Occipital lobe (tissue), 2 donors: ENCODE measurements around the gene B3GAT3. TPM values are rescaled to one million over a fixed set of nuclear protein-coding genes. Genes with fewer than 3 reads are reported as not detected.
"Not testable (repeated sequence)": the region's sequence is repeated elsewhere in the genome, so short reads cannot be mapped to it uniquely, and the experiment has no call there.

Experiments used
- DNase-seq: peaks from one replicate; lab custom pipeline; 2025; lab: John Stamatoyannopoulos, UW
- total RNA-seq: library from RNA; depleted of rRNA; stranded (reverse); fragments of >200 nt; gene quantifications from one replicate; pipeline ENCODE4 v1.2.3, GENCODE V29; 2014

The B3GAT3 gene
- total RNA-seq, 1 donor from 2014 or later = 21.4 TPM

GRCh38 chr11:62604460-62605120 is 17.2 kb downstream of the B3GAT3 start:
- DNase-seq = no peak

DNA sequence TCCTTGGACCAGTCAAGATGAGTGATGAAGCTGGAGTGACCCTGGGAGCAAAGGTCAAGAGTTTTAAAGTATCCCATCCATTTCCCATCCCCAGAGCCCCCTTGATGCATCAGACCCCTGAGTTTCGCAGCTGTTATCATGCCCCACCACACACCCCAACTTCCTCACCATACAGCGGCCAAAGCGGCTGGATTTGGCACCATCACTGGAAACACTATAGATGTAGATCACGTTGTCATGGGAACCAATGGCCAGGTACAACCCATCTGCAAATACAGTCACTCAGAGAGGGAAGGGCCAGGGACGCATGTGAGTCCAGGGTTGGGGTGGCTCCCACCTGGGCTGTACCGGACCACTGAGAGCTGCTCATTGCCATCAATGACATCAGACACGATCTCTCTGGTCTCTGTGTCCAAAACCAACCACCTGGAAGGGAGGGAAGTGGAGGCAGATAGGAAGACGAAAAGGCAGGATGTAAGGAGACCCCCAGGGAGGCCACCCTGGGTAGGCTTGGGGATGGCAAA is 17.9 kb downstream of the B3GAT3 start:
- DNase-seq = no peak

DNA sequence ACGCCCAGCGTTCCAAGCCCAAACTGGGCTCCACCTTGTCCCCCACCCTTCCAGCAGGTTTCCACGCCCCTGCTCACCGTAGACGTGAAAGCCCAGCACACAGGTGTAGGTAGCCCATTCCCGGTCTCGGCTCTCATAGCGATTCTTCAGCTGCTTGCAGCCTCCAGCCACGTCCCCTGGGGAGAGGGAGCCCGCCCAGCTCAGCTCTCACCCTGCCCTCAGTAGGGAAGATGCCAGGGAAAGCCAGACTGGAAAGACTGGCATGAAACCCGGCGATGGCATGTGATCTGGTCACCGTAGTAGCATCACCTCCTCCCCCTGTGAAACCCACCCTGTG is 18.7 kb downstream of the B3GAT3 start:
- DNase-seq = no peak

DNA sequence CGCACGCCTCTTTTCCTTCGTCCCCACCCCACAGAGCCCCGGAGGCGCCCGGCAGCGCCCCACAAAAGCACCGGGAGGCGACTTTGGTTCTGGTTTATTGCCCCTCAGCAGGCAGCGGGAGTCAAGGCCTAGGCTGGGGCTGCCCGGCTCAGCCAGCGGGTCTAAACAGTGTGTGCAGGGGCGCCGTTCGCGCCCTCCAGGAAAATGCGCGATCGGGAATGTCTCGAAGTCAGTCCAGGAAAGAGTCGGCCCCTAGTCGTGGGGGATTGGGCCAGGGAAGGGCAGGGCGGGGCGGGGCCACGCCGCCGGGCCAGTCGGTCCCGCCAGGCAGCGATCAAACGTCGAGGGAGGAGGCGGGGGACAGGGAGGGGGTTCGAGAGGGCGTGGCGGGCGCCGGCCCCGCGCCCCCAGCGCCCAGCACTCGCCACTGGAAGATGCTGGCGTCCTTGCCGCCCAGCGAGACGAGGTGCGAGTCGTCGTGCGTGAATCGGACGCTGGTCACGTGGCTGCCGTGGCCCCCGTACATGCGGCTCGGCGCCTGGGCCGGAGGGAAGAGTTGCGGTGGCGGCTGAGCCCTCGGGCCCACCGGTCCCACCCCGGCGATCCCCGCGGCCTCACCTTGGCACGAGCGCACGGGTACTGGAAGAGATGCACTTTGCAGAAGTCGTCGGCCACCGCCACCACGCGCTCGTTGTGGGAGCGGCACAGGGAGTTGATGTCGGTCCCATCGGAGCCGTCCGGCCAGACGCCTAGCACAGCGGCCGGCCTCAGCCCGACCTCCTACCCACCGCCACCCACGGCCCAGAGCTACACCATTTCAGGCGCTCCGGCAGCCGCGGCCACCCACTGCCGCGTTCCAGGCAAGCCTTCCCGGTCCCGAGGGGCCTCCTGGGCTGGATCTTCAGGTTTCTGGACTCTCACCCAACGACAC is 19.4 kb downstream of the B3GAT3 start:
- DNase-seq = peak; percentile 63

- DNase-seq = peak; percentile 97
Measured at GRCh38 chr11:62601372-62602140, 20.2 kb downstream of the B3GAT3 start, which contains the start of gene MTA2. TSS of gene MTA2 (minus strand) at chr11:62601865. CDS start at chr11:62601450, 415 bp downstream.

DNA sequence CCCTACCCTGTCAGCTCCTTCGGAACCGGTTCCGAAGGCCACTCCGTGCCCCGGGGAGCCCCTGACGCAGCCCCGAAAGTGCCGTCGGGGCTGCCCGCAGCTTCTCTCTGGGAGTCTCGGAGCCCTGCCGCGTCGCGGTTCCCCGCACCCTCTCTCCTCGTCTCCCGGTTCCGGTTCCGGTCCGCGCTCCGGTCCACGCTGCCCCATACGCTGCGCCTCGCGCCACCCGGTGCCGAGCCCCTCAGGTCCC is 20.7 kb downstream of the B3GAT3 start:
- DNase-seq = no peak

- DNase-seq = no peak
Measured at GRCh38 chr11:62600367-62601121, 21.2 kb downstream of the B3GAT3 start.

DNA sequence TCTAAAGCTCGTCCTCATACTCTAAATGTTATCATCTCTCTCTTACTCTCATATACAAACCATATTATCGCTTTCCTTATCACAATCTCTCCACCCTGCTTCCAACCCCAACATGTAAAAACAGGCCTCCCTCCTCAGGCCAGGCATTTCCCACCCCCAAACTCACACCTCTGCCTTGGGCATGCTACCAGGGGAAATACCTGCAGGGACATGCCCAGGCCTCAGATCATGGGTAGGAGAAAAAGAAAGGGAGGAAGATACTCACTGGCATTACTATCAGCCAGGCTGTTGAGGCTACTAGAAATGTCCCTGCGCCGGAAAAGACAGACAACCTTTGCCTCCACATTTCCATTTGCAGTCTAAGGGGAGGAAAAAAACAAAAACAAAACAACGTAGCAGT is 21.9 kb downstream of the B3GAT3 start:
- no peak for DNase-seq

DNA sequence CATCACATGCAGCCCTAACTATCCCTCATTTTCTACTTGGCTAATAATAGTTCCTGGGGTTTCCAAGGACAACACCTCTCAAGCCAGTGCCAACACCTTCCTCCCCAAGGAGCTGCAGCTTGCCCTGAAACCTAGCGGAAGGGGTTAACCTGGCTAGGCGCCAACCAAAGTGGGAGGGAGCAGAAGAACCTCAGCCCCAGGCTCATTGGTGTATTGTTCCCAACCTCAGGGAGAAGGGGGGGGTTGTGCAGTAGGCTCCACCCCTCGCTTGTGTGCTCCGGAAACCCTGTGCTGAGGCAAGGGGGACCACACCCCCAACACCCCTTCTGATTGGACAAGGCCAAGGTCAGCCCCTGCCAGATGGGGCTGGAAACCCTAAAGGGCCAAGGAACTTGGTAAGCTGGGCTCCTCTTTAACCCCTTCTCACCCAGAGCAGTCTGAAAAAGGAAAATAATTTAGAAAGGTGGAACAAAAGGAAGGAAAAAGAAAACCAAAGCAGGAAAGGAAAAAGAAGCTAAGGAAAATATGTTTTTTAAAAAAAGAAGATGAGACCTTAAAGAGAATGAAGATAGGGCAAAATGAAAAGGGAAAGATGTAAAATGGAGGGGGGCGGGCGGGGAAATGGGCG is 22.6 kb downstream of the B3GAT3 start:
- DNase-seq = peak; percentile 85

DNA sequence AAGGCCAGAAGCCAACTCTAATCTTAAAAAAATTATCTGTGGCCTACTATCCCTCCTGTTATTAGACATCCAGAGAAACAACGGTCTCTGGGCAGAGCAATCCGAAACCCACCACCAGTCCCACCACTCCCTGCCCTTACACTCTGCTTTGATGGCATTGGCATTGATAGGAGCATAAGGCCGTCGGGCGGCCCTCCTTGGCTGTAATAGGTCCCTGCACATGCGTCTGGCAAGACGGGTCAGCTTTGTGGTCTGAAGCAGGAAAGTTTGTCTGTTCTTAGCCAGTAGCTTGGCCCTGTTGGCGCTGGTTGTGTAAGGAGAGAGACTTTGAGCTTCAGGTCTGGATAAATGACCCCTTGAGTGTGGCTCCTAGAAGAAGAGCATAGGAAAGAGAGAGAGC is 26.7 kb downstream of the B3GAT3 start:
- no peak for DNase-seq

DNA sequence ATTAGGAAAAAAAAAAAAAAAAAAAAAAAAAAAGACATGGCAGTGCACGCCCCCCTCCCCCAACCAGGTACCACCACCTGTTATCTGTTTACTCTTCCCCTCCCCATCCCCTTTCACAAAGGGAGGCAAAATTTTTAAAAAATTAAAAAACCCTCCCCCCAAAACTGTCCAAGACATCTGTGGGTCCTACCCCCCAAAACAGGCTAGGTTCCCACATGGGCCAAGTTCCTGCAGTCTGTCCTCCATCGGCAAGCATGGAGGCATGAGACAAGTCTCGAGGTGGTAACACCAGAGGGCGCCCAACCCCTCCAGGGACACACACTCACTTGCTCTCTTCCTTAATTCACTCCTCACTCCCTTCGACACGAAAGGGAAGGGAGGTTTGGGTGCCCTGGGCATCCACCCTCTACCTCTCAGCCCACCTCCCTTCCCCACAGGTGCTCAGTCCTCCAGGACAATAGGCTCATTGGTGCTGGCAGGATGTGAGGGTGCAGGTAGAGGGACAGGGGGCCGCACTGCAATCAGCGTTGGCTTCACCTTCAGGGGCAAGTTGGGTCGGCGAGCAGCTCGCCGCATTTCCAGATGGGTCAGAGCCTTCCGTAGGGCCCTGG is 28.2 kb downstream of the B3GAT3 start:
- peak; percentile 39 for DNase-seq

DNA sequence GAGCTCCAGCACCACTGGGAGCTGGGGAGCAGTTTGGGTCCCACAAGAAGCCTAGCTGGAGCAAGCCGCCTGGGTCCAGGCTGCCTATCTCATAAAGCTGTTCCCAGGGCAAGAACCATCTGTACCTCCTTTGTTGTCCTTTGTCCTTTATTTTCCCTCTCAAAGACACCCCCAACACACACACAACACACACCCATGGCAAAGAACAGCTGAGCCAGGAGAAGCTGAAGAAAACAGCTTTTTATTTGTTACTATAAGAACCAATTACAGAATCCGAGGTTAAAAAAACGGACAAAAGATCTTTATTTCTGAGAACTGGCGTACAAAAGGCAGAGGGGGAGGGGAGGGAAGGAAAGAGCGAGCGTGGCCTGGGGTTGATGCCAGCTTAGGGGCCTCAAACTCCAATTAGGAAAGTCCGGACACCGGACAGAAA is 28.8 kb downstream of the B3GAT3 start:
- no peak for DNase-seq

GRCh38 chr11:62592146-62592815 is 29.5 kb downstream of the B3GAT3 start:
- DNase-seq = no peak

DNA sequence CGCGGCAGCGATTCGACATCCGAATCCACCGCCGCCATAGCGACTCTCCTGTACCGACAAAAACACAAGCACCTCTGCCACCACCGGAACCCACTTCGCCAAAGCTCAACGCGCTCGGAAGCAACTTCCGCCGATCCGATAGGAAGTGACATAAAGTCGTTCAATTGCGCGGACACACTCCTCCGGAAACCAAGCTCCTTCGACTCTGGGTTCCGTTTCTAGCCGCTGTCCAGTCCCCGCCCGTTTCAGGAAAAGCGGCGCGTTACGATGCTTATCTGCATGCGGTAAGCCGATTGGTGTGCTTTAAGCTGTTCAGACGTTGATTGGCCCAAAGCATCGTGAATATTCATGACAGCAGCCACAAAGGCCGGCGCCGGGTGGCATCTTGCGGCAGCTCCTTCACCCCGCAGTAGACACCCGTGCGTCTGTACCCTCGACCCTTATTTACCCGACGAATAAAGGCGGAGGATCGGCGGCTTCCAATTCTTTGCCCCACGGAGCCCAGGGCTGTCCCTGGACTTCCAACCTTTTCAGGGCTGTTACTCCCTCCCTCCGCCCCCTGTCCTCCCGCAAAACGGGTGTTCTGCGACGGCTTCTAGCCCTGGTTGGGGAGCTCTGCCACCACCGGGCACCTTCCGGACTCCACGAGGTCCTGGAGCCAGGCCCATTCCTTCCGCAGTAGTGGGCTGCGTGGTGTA is 30.2 kb downstream of the B3GAT3 start, which contains the start of gene TUT1:
Gene TUT1 (minus strand): TSS at position 76 of the 698 bp plus-strand sequence. CDS start 38 bp downstream, at position 38.
- peak; percentile 98 for DNase-seq

DNA sequence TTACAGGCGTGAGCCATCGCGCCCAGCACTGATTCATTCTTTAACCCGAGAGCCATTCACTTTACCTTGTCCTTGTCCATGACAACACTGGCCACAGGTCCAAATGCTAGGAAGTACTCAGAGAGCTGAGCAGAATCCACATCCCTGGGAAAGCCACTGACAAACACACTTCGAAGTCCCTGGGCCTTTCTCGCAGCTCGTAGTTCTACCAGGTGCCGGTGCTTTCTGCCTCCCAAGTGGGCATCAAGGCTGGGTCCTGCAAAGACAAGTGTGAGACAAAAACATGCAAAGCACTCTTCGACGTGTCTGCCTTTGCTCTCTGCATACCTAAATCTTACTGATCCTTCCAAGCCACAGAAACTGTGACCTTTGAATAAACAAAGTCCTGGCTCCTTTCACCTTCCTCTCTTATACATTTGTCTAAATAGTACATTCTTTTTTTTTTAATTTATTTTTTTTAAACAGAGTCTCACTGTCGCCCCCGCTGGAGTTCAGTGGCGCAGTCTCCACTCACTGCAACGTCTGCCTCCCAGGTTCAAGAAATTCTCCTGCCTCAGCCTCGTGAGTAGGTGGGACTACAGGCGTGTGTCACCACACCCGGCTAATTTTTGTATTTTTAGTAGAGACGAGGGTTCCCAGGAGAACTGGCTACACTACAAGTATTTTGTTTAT is 32.7 kb downstream of the B3GAT3 start:
- DNase-seq = no peak

- DNase-seq = not testable (repeated sequence)
Measured at GRCh38 chr11:62585356-62585755, 36.4 kb downstream of the B3GAT3 start.

- not testable (repeated sequence) for DNase-seq
Measured at GRCh38 chr11:62581735-62582134, 40.1 kb downstream of the B3GAT3 start.

GRCh38 chr11:62580959-62581715 is 40.6 kb downstream of the B3GAT3 start:
- no peak for DNase-seq
